ENCODE data around the gene TRIM59.

The TRIM59 gene

DNA sequence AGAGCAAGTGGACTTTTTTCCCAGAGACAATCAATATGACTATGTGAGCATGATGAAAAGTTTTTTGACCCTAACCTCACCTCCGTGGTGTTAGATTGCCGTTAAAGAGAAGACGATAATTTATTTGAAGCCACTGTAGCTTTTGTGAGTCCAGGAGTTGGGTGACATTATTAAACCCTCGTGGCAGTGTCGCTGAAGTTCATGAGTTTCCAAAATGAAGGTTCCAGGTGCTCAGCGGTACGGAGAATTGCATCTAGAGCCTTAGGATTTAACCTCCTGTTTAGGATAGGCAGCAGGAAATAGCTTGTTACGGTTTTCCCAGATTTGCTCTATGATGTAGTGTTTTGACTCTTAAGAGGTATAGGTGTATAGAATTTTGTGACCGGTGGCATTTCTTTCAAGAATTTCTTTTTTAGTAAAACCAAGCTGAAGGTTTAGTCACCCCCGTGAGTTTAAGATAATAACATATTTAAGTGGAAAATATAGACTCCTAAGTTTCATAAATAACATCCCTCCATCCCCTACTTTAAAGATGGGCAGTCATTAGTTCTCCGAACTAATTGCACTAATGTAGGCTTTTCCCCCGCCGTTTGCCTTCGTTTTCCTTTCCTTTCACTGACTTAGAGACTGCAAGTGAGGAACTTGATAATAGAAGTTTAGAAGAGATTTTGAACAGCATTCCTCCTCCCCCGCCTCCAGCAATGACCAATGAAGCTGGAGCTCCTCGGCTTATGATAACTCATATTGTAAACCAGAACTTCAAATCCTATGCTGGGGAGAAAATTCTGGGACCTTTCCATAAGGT lies 48.1 kb downstream of the TRIM59 start:
- no peak for DNase-seq

DNA sequence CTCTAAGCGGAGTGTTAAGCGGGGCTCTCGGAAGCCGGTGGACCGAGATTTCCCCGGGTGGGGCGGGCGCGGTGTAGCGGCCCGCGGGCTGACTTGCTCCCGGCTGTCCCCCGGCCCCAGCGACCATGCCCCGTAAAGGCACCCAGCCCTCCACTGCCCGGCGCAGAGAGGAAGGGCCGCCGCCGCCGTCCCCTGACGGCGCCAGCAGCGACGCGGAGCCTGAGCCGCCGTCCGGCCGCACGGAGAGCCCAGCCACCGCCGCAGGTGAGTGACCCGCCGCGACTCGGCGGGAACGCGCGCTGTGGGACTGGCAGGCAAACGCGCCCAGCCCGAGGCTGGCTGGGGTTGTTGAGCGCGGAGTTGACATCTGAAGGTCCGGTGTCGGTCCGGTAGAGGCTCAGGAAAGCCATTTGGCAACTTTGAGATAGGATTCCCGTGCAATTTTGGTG lies 48.9 kb downstream of the TRIM59 start:
- peak; percentile 20 for DNase-seq

GRCh38 chr3:160400030-160400701 lies 49.4 kb downstream of the TRIM59 start:
- DNase-seq = peak; percentile 26

DNA sequence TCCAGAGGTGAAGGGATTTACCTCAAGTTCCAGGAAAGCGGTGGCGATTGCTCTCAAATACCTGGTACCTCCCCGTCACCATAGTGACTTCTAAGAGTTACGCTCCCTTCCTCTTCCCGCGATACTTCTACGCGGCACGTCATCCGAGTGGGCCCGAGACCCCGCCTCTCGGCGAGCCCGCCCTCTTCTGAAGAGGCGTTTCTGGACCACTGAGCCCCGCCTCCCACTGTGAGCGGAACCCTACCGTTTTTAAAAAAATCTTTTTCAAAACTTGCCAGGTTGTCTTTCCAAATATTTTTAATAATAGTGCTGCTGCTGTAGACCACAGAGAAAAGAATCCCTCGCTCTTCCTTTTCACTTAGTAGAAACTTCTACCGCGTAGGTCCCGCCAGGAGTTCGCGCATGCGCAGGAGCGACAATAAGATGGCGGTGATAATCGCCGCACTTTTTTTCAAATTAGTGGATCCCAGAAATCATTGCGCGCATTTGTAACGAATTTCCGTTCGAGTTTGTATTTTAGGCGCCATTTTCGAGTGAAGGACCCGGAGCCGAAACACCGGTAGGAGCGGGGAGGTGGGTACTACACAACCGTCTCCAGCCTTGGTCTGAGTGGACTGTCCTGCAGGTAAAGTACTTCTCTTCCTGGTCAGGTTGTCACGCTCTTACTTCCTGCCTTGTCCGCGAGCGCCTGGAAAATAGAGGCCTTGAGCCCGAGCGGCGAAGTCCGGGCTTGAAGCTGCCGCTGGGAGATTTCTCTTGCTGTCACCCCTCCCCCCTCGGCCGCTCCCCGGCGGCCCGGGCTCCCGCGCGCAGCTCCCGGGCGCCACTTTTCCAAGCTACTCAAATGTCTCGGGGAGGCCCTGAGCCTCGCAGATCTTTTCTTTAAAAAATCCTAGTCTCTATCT lies 50.2 kb downstream of the TRIM59 start, which contains the start of the genes IFT80 and SMC4:
Gene IFT80 (minus strand): TSS at position 101 of the 905 bp plus-strand sequence. CDS start 14,625 bp downstream, outside the sequence.
Gene SMC4 (plus strand): TSS at position 526 of the 905 bp plus-strand sequence. CDS start 1,177 bp downstream, outside the sequence.
- DNase-seq = peak; percentile 96

GRCh38 chr3:160398820-160399124 lies 50.8 kb downstream of the TRIM59 start:
- DNase-seq = no peak

DNA sequence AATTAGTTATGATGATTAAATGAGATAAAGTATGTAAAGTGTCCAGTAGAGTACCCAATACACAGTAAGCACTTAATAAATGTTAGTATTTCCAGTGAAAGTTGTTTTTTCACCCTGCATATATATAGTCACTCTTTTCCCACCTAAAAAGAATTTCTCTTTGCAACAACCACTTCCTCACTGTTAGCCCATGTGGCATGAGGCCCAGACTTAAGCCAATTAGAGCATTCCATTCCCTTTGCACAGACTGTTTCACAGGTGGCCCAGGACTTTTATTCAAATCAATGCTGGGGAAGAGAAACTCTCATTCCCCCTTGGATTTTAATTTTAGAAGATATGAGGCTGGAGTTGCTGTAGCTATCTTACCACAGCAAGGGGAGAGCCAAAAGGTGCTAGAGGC lies 54.3 kb downstream of the TRIM59 start:
- DNase-seq = no peak

- DNase-seq = no peak
Measured at GRCh38 chr3:160394009-160394392, 55.6 kb downstream of the TRIM59 start.

- no peak for DNase-seq
Measured at GRCh38 chr3:160393346-160394008, 56.1 kb downstream of the TRIM59 start.

DNA sequence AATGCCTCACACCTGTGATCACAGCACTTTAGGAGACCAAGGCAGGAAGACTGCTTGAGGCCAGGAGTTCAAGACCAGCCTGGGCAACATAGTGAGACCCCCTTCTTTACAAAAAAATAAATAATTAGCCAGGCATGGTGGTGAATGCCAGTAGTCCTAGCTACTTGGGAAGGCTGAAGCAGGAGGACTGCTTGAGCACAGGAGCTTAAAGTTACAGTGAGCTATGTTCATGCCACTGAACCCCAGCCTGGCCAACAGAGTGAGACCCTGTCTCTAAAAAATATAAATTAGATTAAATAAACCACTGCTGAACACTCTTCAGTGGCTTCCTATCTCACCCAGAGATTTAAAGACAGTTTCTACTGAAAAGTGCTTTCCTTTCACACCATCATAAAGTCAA lies 56.8 kb downstream of the TRIM59 start:
- DNase-seq = no peak

- DNase-seq = no peak
Measured at GRCh38 chr3:160390565-160391138, 58.9 kb downstream of the TRIM59 start.
